HL-60 (cell line): ENCODE data around the gene NPHP1.

Source experiments
- DNase-seq, 2 experiments: peaks; one replicate each; pipeline ENCODE4 v3.0.0-alpha.2; 2010 to 2020; ENCODE audit warnings: low read depth in 1 of 2, low spot score in 1 of 2
- H3K27ac ChIP-seq: fragments of 250-450 bp; sonication (Bioruptor Pico); replicated peaks from 2 replicates; pipeline ENCODE4 v1.5.1; 2020; ENCODE audit warnings: mild to moderate bottlenecking, moderate library complexity
- H3K27me3 ChIP-seq: fragments of 250-450 bp; sonication (Bioruptor Pico); 2 replicates; pipeline ENCODE4 v1.5.1; 2021; ENCODE audit warnings: mild to moderate bottlenecking, moderate library complexity; ENCODE audit not compliant: insufficient read depth, poor library complexity, severe bottlenecking
- H3K4me3 ChIP-seq: replicated peaks from 2 replicates; pipeline ENCODE4 v1.5.1; 2011; ENCODE audit warnings: mild to moderate bottlenecking, control low read depth, low read length; ENCODE audit not compliant: insufficient read depth
- GABPA ChIP-seq: IDR thresholded peaks from 2 replicates; pipeline ENCODE4 v1.6.1; 2012; ENCODE audit warnings: low read depth
- POLR2AphosphoS5 ChIP-seq: IDR thresholded peaks from 2 replicates; pipeline ENCODE4 v1.6.1; 2012; ENCODE audit warnings: low read depth
- REST ChIP-seq: IDR thresholded peaks from 2 replicates; pipeline ENCODE4 v1.6.1; 2012; ENCODE audit warnings: low read depth; ENCODE audit not compliant: insufficient replicate concordance
- SPI1 ChIP-seq: IDR thresholded peaks from 2 replicates; pipeline ENCODE4 v1.6.1; 2012; ENCODE audit warnings: low read depth, mild to moderate bottlenecking, borderline replicate concordance
- TF ChIP-seq, protein P1 (sequence below): IDR thresholded peaks from one replicate; pipeline ENCODE4 v1.5.1; 2011; ENCODE audit warnings: low read length, control low read depth, inconsistent platforms; ENCODE audit not compliant: insufficient read depth

NPHP1 gene

GRCh38 chr2:110146945-110147332, 57.9 kb downstream of the NPHP1 start:
- TF ChIP-seq REST (no peak), GABPA (no peak), POLR2AphosphoS5 (no peak), SPI1 (no peak)
- TF ChIP-seq, protein P1, sequence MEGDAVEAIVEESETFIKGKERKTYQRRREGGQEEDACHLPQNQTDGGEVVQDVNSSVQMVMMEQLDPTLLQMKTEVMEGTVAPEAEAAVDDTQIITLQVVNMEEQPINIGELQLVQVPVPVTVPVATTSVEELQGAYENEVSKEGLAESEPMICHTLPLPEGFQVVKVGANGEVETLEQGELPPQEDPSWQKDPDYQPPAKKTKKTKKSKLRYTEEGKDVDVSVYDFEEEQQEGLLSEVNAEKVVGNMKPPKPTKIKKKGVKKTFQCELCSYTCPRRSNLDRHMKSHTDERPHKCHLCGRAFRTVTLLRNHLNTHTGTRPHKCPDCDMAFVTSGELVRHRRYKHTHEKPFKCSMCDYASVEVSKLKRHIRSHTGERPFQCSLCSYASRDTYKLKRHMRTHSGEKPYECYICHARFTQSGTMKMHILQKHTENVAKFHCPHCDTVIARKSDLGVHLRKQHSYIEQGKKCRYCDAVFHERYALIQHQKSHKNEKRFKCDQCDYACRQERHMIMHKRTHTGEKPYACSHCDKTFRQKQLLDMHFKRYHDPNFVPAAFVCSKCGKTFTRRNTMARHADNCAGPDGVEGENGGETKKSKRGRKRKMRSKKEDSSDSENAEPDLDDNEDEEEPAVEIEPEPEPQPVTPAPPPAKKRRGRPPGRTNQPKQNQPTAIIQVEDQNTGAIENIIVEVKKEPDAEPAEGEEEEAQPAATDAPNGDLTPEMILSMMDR, result no peak
- DNase-seq, result no peak
- Histone ChIP-seq H3K27ac (no peak overlapping the region), H3K4me3 (no peak overlapping the region), H3K27me3 (peaks cover 2% of the 10 kb centered on the region)

DNA sequence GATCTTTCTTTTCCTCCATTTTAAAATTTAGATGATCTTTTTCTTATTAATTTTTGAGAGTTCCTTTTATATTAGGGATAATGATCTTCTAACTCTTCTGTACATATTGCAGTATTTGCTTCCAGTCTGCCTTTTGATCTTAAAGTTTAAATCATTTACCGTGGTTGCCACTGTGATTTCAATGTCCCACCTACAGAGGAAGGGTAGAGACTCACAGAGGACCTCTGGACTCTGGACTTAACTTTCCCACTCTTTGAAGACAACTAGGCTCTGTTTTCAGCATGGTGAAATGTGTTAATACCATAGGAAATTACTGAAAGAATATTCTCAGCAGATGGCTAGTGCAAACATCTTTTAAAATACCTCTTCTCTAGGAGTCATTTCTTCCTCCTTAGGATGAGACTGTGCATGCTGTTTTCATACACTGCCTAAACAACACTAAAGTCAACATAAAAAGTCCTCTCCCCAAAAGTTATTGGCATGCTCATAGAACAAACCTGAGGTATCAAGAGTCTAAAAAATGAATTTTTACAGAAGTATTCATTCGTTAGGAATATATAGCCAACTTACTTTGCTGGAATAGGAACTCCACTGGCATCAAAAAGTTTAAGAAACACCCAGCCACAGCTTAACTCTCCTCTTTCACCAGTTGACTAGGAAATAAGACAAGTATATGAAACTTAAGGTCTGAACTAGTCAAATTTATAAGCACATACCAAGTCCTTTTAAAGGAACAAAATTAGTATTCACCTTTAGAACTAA, 58.4 kb downstream of the NPHP1 start:
- Histone ChIP-seq H3K27ac (no peak overlapping the region), H3K4me3 (no peak overlapping the region), H3K27me3 (peaks cover 2% of the 10 kb centered on the region)
- no peak for DNase-seq
- TF ChIP-seq GABPA (no peak), REST (no peak), SPI1 (no peak), POLR2AphosphoS5 (no peak)
- TF ChIP-seq, protein P1, result no peak

DNA sequence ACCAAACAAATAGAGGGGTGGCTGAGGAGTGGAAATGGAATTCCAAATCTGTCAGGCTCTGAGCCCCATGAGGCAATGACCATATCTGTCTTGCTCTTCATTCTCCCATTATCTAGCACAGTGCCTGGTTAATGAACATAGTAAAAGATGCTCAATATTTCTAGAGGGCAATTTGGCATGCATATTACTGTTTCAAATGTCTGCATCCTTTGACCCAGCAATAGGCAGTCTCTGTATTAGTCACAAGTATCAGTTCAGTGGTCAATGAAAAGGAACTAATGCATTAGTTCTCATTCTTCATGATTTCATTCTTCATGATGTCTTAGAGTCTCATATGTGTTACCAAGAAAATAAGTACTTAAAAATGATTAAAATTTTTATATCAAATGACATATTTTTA, 60.8 kb downstream of the NPHP1 start:
- no peak overlapping the region for H3K27ac ChIP-seq
- no peak for DNase-seq
- no peak for TF ChIP-seq POLR2AphosphoS5
- TF ChIP-seq SPI1, result no peak
- TF ChIP-seq, protein P1, result no peak
- TF ChIP-seq REST, result no peak
- no peak for TF ChIP-seq GABPA
- H3K27me3 ChIP-seq, result peaks cover 2% of the 10 kb centered on the region
- no peak overlapping the region for H3K4me3 ChIP-seq
